OCI-LY7 (cell line): ENCODE data around the gene ADAMTS17. TPM values are rescaled to one million over a fixed set of nuclear protein-coding genes. Genes with fewer than 3 reads are reported as not detected.

Experiments used
- BruUV-seq: library from RNA; stranded (reverse); fragments of 400-500 nt; replicated peaks from 2 replicates; lab custom pipeline; 2021; lab: Mats Ljungman, UMichigan
- CTCF ChIA-PET: fragments of 300-600 bp; sonication (Branson Sonifier 250); formaldehyde crosslinking; loops from one replicate; lab custom pipeline; 2022; ENCODE audit warnings: antibody characterized with exemption; ENCODE audit not compliant: unreplicated experiment; lab: Charles Lee
- POLR2A ChIA-PET: fragments of 300-600 bp; sonication (Branson Sonifier 250); formaldehyde crosslinking; loops from one replicate; lab custom pipeline; 2022; ENCODE audit warnings: antibody characterized with exemption; lab: Charles Lee
- DNase-seq: peaks from one replicate; pipeline ENCODE4 v3.0.0-alpha.2; 2015; ENCODE audit warnings: low spot score
- H2AFZ ChIP-seq: fragments of 200-600 bp; sonication (generic), shearing (Covaris generic); 2 replicates; pipeline ENCODE4 v1.6.1; 2014; ENCODE audit warnings: mild to moderate bottlenecking, antibody characterized with exemption, low read length, moderate library complexity
- H3K27ac ChIP-seq: fragments of 200-600 bp; sonication (generic); 2 replicates; pipeline ENCODE4 v1.5.1; 2014; ENCODE audit warnings: mixed run types, low read depth, mild to moderate bottlenecking, moderate library complexity, low read length, inconsistent platforms; ENCODE audit not compliant: poor library complexity, severe bottlenecking
- H3K36me3 ChIP-seq: fragments of 200-600 bp; sonication (generic); 2 replicates; pipeline ENCODE4 v1.6.1; 2014; ENCODE audit warnings: mild to moderate bottlenecking, antibody characterized with exemption, low read length, moderate library complexity, mixed read lengths; ENCODE audit not compliant: insufficient read depth
- H3K4me1 ChIP-seq: fragments of 200-600 bp; sonication (generic); 2 replicates; pipeline ENCODE4 v1.5.1; 2014; ENCODE audit warnings: mild to moderate bottlenecking, low read length; ENCODE audit not compliant: insufficient read depth, poor library complexity, severe bottlenecking
- H3K4me2 ChIP-seq: fragments of 200-600 bp; sonication (generic); 2 replicates; pipeline ENCODE4 v1.6.1; 2014; ENCODE audit warnings: mild to moderate bottlenecking, low read length
- H3K4me3 ChIP-seq: fragments of 200-600 bp; sonication (generic); 2 replicates; pipeline ENCODE4 v1.5.1; 2014; ENCODE audit warnings: mild to moderate bottlenecking, low read depth, low read length; ENCODE audit not compliant: poor library complexity, severe bottlenecking
- H3K79me2 ChIP-seq: fragments of 200-600 bp; sonication (generic); 2 replicates; pipeline ENCODE4 v1.6.1; 2016; ENCODE audit warnings: low read depth, mild to moderate bottlenecking, low read length, moderate library complexity, mixed read lengths; ENCODE audit not compliant: insufficient read depth
- H3K9me2 ChIP-seq: fragments of 200-600 bp; sonication (generic); 2 replicates; pipeline ENCODE4 v1.6.1; 2016; ENCODE audit warnings: mild to moderate bottlenecking, low read length, mixed read lengths; ENCODE audit not compliant: insufficient read depth
- H3K9me3 ChIP-seq: fragments of 200-600 bp; sonication (generic); 2 replicates; pipeline ENCODE4 v1.6.1; 2014; ENCODE audit warnings: mild to moderate bottlenecking, mixed run types, low read length, mixed read lengths
- H4K20me1 ChIP-seq: fragments of 200-600 bp; sonication (generic); 2 replicates; pipeline ENCODE4 v1.6.1; 2014; ENCODE audit warnings: mild to moderate bottlenecking, antibody characterized with exemption, low read length, moderate library complexity, mixed read lengths; ENCODE audit not compliant: insufficient read depth
- CTCF ChIP-seq: fragments of 200-600 bp; sonication (generic); conservative IDR thresholded peaks from 2 replicates; pipeline ENCODE4 v1.5.1; 2014; ENCODE audit warnings: mild to moderate bottlenecking, antibody characterized with exemption, low read length, moderate library complexity, mixed read lengths
- EZH2phosphoT487 ChIP-seq: fragments of 200-600 bp; sonication (generic); IDR thresholded peaks from 2 replicates; pipeline ENCODE4 v1.6.1; 2018; ENCODE audit warnings: low read depth, borderline replicate concordance, mild to moderate bottlenecking, mixed run types, antibody characterized with exemption, low read length, moderate library complexity, mixed read lengths
- intact Hi-C: fragments of 100-400 bp; cut with micrococcal nuclease; formaldehyde crosslinking; loops from one replicate; pipeline ENCODE4 v1.10.0; 2022; ENCODE audit not compliant: unreplicated experiment
- total RNA-seq, 2 experiments: library from RNA; depleted of rRNA in 1 of 2; stranded (reverse); fragments of >200 nt in 1 of 2; shearing (Covaris generic) in 1 of 2; gene quantifications; 2 replicates each; pipeline ENCODE4 v1.2.3, GENCODE V29; 2014 to 2022

ADAMTS17 gene
- total RNA-seq, 2 experiments from 2014 or later, result not detected

- no peaks in the 10 kb centered on the region for H3K79me2 ChIP-seq
- CTCF ChIA-PET, result no interaction called here
- no peaks in the 10 kb centered on the region for H3K9me3 ChIP-seq
- H3K4me3 ChIP-seq, result no peak overlapping the region
- intact Hi-C loops, result no loop called here
- POLR2A ChIA-PET, result no interaction called here
- no peaks in the 10 kb centered on the region for H3K4me1 ChIP-seq
- H2AFZ ChIP-seq, result no peak overlapping the region
- no peaks in the 10 kb centered on the region for H3K36me3 ChIP-seq
- DNase-seq, result no peak
- H3K4me2 ChIP-seq, result no peak overlapping the region
- no TSS peak for BruUV-seq
- TF ChIP-seq CTCF (no peak), EZH2phosphoT487 (no peak)
- no peak overlapping the region for H3K27ac ChIP-seq
- H3K9me2 ChIP-seq, result no peaks in the 10 kb centered on the region
- no peaks in the 10 kb centered on the region for H4K20me1 ChIP-seq
These were observed 91.5 kb downstream of the ADAMTS17 start for GRCh38 chr15:100250176-100250800.

GRCh38 chr15:100249096-100249815 lies 92.5 kb downstream of the ADAMTS17 start:
- TF ChIP-seq CTCF (no peak), EZH2phosphoT487 (no peak)
- POLR2A ChIA-PET, result no interaction called here
- no peak for DNase-seq
- Histone ChIP-seq H3K9me2 (no peaks in the 10 kb centered on the region), H3K9me3 (no peaks in the 10 kb centered on the region), H3K27ac (no peak overlapping the region), H3K4me1 (no peaks in the 10 kb centered on the region), H3K79me2 (no peaks in the 10 kb centered on the region), H3K4me2 (no peak overlapping the region), H2AFZ (no peak overlapping the region), H3K4me3 (no peak overlapping the region), H3K36me3 (no peaks in the 10 kb centered on the region), H4K20me1 (no peaks in the 10 kb centered on the region)
- intact Hi-C loops, result no loop called here
- no TSS peak for BruUV-seq
- CTCF ChIA-PET, result no interaction called here

- no peak for TF ChIP-seq EZH2phosphoT487
- no peak for TF ChIP-seq CTCF
- BruUV-seq, result no TSS peak
- POLR2A ChIA-PET, result no interaction called here
- Histone ChIP-seq H3K9me2 (no peaks in the 10 kb centered on the region), H3K9me3 (no peaks in the 10 kb centered on the region), H4K20me1 (no peaks in the 10 kb centered on the region), H3K79me2 (no peaks in the 10 kb centered on the region), H3K4me3 (no peak overlapping the region), H3K4me2 (no peak overlapping the region), H2AFZ (no peak overlapping the region), H3K36me3 (no peaks in the 10 kb centered on the region), H3K27ac (no peak overlapping the region), H3K4me1 (no peaks in the 10 kb centered on the region)
- CTCF ChIA-PET, result no interaction called here
- intact Hi-C loops, result no loop called here
- DNase-seq, result no peak
These were observed 93.5 kb downstream of the ADAMTS17 start for GRCh38 chr15:100248236-100248635.
